ENCODE data around the gene ISCA1.

The ISCA1 gene

GRCh38 chr9:86242071-86242470, 40.3 kb downstream of the ISCA1 start:
- no peak overlapping the region for H3K27ac ChIP-seq
- DNase-seq (ENCODE audit: low read depth, low spot score): no peak

- DNase-seq (ENCODE audit: low read depth, low spot score): no peak
- H3K27ac ChIP-seq: no peak overlapping the region
Observed at GRCh38 chr9:86241216-86241615, 41.1 kb downstream of the ISCA1 start.

GRCh38 chr9:86238861-86239770, 43.2 kb downstream of the ISCA1 start:
- no peak for DNase-seq (ENCODE audit: low read depth, low spot score)
- no peak overlapping the region for H3K27ac ChIP-seq

- DNase-seq (ENCODE audit: low read depth, low spot score): no peak
- H3K27ac ChIP-seq: no peak overlapping the region
Observed at GRCh38 chr9:86230858-86231257, 51.5 kb downstream of the ISCA1 start.

GRCh38 chr9:86222667-86223066, 59.7 kb downstream of the ISCA1 start:
- no peak overlapping the region for H3K27ac ChIP-seq
- DNase-seq (ENCODE audit: low read depth, low spot score): no peak

GRCh38 chr9:86219606-86220005, 62.7 kb downstream of the ISCA1 start:
- DNase-seq (ENCODE audit: low read depth, low spot score): no peak

GRCh38 chr9:86217076-86217755, 65.1 kb downstream of the ISCA1 start:
- H3K27ac ChIP-seq: no peak overlapping the region
- DNase-seq (ENCODE audit: low read depth, low spot score): no peak

More at GRCh38 chr9:86219606-86220005, 62.7 kb downstream of the ISCA1 start:
- no peak overlapping the region for H3K27ac ChIP-seq
